ENCODE results near the gene MADD.

GRCh38 chr11:47271328-47271727 lies 1.4 kb downstream of the MADD start:
- TF ChIP-seq CTCF (IDR thresholded peaks at IDR 0.05) (no peak), POLR2A (IDR thresholded peaks at IDR 0.05) (no peak)

All from lower leg skin (tissue), 3 donors.